ENCODE results near the gene CDH5.
"Not testable (repeated sequence)": the region's sequence is repeated elsewhere in the genome, so short reads cannot be mapped to it uniquely, and the experiment has no call there.

DNA sequence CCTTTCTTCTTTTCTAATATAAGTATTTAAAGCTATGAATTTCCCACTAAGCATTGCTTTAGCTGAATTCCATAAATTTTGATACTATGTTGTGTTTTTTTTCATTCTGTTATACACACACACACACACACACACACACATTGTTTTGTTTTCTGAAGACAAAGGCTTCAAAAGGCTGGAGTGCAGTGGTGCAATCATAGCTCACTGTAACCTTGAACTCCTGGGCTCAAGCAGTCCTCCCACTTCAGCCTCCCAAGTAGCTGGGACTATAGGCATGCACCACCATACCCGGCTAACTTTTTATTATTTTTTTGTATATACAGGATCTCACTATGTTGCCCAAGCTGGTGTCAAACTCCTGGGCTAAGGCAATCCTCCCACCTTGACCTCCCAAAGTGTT, 86.7 kb downstream of the CDH5 start:
- TF ChIP-seq, protein P1, sequence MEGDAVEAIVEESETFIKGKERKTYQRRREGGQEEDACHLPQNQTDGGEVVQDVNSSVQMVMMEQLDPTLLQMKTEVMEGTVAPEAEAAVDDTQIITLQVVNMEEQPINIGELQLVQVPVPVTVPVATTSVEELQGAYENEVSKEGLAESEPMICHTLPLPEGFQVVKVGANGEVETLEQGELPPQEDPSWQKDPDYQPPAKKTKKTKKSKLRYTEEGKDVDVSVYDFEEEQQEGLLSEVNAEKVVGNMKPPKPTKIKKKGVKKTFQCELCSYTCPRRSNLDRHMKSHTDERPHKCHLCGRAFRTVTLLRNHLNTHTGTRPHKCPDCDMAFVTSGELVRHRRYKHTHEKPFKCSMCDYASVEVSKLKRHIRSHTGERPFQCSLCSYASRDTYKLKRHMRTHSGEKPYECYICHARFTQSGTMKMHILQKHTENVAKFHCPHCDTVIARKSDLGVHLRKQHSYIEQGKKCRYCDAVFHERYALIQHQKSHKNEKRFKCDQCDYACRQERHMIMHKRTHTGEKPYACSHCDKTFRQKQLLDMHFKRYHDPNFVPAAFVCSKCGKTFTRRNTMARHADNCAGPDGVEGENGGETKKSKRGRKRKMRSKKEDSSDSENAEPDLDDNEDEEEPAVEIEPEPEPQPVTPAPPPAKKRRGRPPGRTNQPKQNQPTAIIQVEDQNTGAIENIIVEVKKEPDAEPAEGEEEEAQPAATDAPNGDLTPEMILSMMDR (IDR thresholded peaks at IDR 0.05): not testable (repeated sequence)
- not testable (repeated sequence) for TF ChIP-seq POLR2A (IDR thresholded peaks at IDR 0.05); POLR2AphosphoS5 (IDR thresholded peaks at IDR 0.05; ENCODE audit: insufficient read depth in 1 of 2, low read depth in 1 of 2)

Measured in vagina (tissue), 2 donors.